ENCODE data around the gene ABHD15.

- no peak for TF ChIP-seq BHLHE40 (IDR thresholded peaks at IDR 0.05; ENCODE audit: borderline replicate concordance)
- TF ChIP-seq L3MBTL2 (conservative IDR thresholded peaks at IDR 0.05), result no peak
- no peak for TF ChIP-seq SP1 (IDR thresholded peaks at IDR 0.05)
- no peak for TF ChIP-seq PKNOX1 (IDR thresholded peaks at IDR 0.05)
- no peak for TF ChIP-seq SUZ12 (IDR thresholded peaks at IDR 0.05)
- no peak for TF ChIP-seq FOXA1 (IDR thresholded peaks at IDR 0.05)
- no peak for TF ChIP-seq FOXK2 (IDR thresholded peaks at IDR 0.05)
- no peak for TF ChIP-seq FOXM1 (IDR thresholded peaks at IDR 0.05; ENCODE audit: borderline replicate concordance)
- no peak for TF ChIP-seq LEF1 (IDR thresholded peaks at IDR 0.05; ENCODE audit: borderline replicate concordance)
- TF ChIP-seq TARDBP (IDR thresholded peaks at IDR 0.05), result no peak
- no peak for TF ChIP-seq NFRKB (IDR thresholded peaks at IDR 0.05)
- no peak for TF ChIP-seq HDGF (IDR thresholded peaks at IDR 0.05; ENCODE audit: borderline replicate concordance)
- no peak for TF ChIP-seq ARNT (IDR thresholded peaks at IDR 0.05)
- TF ChIP-seq CTBP1 (IDR thresholded peaks at IDR 0.05; ENCODE audit: borderline replicate concordance), result no peak
These were observed 20.0 kb upstream of the ABHD15 start for GRCh38 chr17:29586676-29587469.

Measured in HEK293T (cell line).